GM19043 (cell line): ENCODE data around the gene C21orf91.
A peak's percentile ranks its signal among the peaks of the same experiment; 100 is the strongest.

Experiments used
- ATAC-seq: cut with Tn5 transposase; IDR thresholded peaks from one replicate; pipeline ENCODE4 v1.9.1; 2021; ENCODE audit warnings: low read depth; ENCODE audit not compliant: unreplicated experiment

C21orf91 gene

GRCh38 chr21:17799414-17800164 lies 19.6 kb downstream of the C21orf91 start:
- no peak for ATAC-seq

GRCh38 chr21:17798796-17799195 lies 20.4 kb downstream of the C21orf91 start:
- ATAC-seq: no peak

- ATAC-seq: no peak
Measured at GRCh38 chr21:17797967-17798366, 21.2 kb downstream of the C21orf91 start.

- no peak for ATAC-seq
Measured at GRCh38 chr21:17796503-17796902, 22.7 kb downstream of the C21orf91 start.

- ATAC-seq: no peak
Measured at GRCh38 chr21:17796037-17796403, 23.1 kb downstream of the C21orf91 start.

- no peak for ATAC-seq
Measured at GRCh38 chr21:17795146-17796036, 23.8 kb downstream of the C21orf91 start.

GRCh38 chr21:17794518-17795145 lies 24.5 kb downstream of the C21orf91 start:
- no peak for ATAC-seq

GRCh38 chr21:17793246-17794123 lies 25.7 kb downstream of the C21orf91 start:
- peak; percentile 56 for ATAC-seq

- no peak for ATAC-seq
Measured at GRCh38 chr21:17789656-17790055, 29.5 kb downstream of the C21orf91 start.

- ATAC-seq: no peak
Measured at GRCh38 chr21:17789069-17789468, 30.1 kb downstream of the C21orf91 start.

GRCh38 chr21:17786851-17787181 lies 32.3 kb downstream of the C21orf91 start:
- ATAC-seq: no peak

GRCh38 chr21:17786071-17786850 lies 32.9 kb downstream of the C21orf91 start:
- ATAC-seq: no peak

GRCh38 chr21:17785403-17785788 lies 33.8 kb downstream of the C21orf91 start:
- ATAC-seq: no peak

- ATAC-seq: peak; percentile 46
Measured at GRCh38 chr21:17784604-17785402, 34.4 kb downstream of the C21orf91 start.

GRCh38 chr21:17784180-17784598 lies 35.0 kb downstream of the C21orf91 start:
- ATAC-seq: peak; percentile 62

GRCh38 chr21:17783481-17784179 lies 35.5 kb downstream of the C21orf91 start:
- ATAC-seq: peak; percentile 36

GRCh38 chr21:17783003-17783402 lies 36.2 kb downstream of the C21orf91 start:
- no peak for ATAC-seq

GRCh38 chr21:17782051-17782450 lies 37.1 kb downstream of the C21orf91 start:
- ATAC-seq: no peak
